H9 (cell line): ENCODE results near the gene CDC5L. TPM values are rescaled to one million over a fixed set of nuclear protein-coding genes. Genes with fewer than 3 reads are reported as not detected.

ENCODE experiments used
- DNase-seq: peaks from one replicate; pipeline ENCODE4 v3.0.0-alpha.2; 2017
- H2AFZ ChIP-seq: one replicate; pipeline ENCODE4 v1.6.1; 2013; ENCODE audit warnings: mild to moderate bottlenecking, low read length, control low read depth, moderate library complexity
- H2AK5ac ChIP-seq: 2 replicates; pipeline ENCODE4 v1.6.1; 2013; ENCODE audit warnings: low read length, control low read depth, mixed read lengths; ENCODE audit not compliant: insufficient read length
- H2BK120ac ChIP-seq: one replicate; pipeline ENCODE4 v1.6.1; 2013; ENCODE audit warnings: low read depth, mild to moderate bottlenecking, low read length, control low read depth, inconsistent platforms; ENCODE audit not compliant: poor library complexity, severe bottlenecking
- H2BK12ac ChIP-seq: 2 replicates; pipeline ENCODE4 v1.6.1; 2013; ENCODE audit warnings: low read length, control low read depth, mixed read lengths, low read depth; ENCODE audit not compliant: insufficient read length
- H2BK15ac ChIP-seq: 2 replicates; pipeline ENCODE4 v1.6.1; 2013; ENCODE audit warnings: low read depth, low read length, control low read depth
- H2BK20ac ChIP-seq: one replicate; pipeline ENCODE4 v1.6.1; 2013; ENCODE audit warnings: low read depth, mild to moderate bottlenecking, low read length, control low read depth, inconsistent platforms; ENCODE audit not compliant: poor library complexity, severe bottlenecking
- H2BK5ac ChIP-seq: 2 replicates; pipeline ENCODE4 v1.6.1; 2013; ENCODE audit warnings: low read length, control low read depth, mixed read lengths; ENCODE audit not compliant: insufficient read length
- H3K14ac ChIP-seq: 2 replicates; pipeline ENCODE4 v1.6.1; 2013; ENCODE audit warnings: low read length, control low read depth; ENCODE audit not compliant: insufficient read depth
- H3K18ac ChIP-seq: 2 replicates; pipeline ENCODE4 v1.6.1; 2013; ENCODE audit warnings: low read depth, mild to moderate bottlenecking, mixed read lengths, low read length, control low read depth; ENCODE audit not compliant: insufficient read length
- H3K23ac ChIP-seq: 2 replicates; pipeline ENCODE4 v1.6.1; 2013; ENCODE audit warnings: low read length, control low read depth, mixed read lengths, low read depth; ENCODE audit not compliant: insufficient read length
- H3K23me2 ChIP-seq: 2 replicates; pipeline ENCODE4 v1.6.1; 2013; ENCODE audit warnings: low read depth, mild to moderate bottlenecking, mixed read lengths, low read length, control low read depth; ENCODE audit not compliant: insufficient read length, poor library complexity, severe bottlenecking
- H3K27ac ChIP-seq: 2 replicates; pipeline ENCODE4 v1.5.1; 2013; ENCODE audit warnings: low read length, control low read depth, mixed read lengths, low read depth; ENCODE audit not compliant: insufficient read length
- H3K27me3 ChIP-seq: 2 replicates; pipeline ENCODE4 v1.6.1; 2013; ENCODE audit warnings: low read length, control low read depth, inconsistent platforms; ENCODE audit not compliant: insufficient read depth
- H3K4ac ChIP-seq: 2 replicates; pipeline ENCODE4 v1.6.1; 2013; ENCODE audit warnings: low read depth, mild to moderate bottlenecking, control low read depth, inconsistent platforms, low read length, moderate library complexity
- H3K4me1 ChIP-seq: 2 replicates; pipeline ENCODE4 v1.6.1; 2013; ENCODE audit warnings: low read length, control low read depth, inconsistent platforms; ENCODE audit not compliant: insufficient read depth
- H3K4me2 ChIP-seq: 2 replicates; pipeline ENCODE4 v1.6.1; 2013; ENCODE audit warnings: low read length, control low read depth, mixed read lengths; ENCODE audit not compliant: insufficient read length, insufficient read depth
- H3K56ac ChIP-seq: 2 replicates; pipeline ENCODE4 v1.6.1; 2013; ENCODE audit warnings: low read depth, mild to moderate bottlenecking, mixed read lengths, low read length, control low read depth; ENCODE audit not compliant: insufficient read length
- H3K79me1 ChIP-seq: 2 replicates; pipeline ENCODE4 v1.6.1; 2013; ENCODE audit warnings: low read depth, mild to moderate bottlenecking, moderate library complexity, low read length, control low read depth, inconsistent platforms; ENCODE audit not compliant: insufficient read depth, poor library complexity, severe bottlenecking
- H3K79me2 ChIP-seq: 2 replicates; pipeline ENCODE4 v1.6.1; 2013; ENCODE audit warnings: low read length, control low read depth, inconsistent platforms; ENCODE audit not compliant: insufficient read depth
- H3K9ac ChIP-seq: 2 replicates; pipeline ENCODE4 v1.6.1; 2013; ENCODE audit warnings: low read length, control low read depth, mixed read lengths; ENCODE audit not compliant: insufficient read length; ENCODE audit errors: extremely low read depth
- H3K9me3 ChIP-seq: one replicate; pipeline ENCODE4 v1.6.1; 2013; ENCODE audit warnings: low read depth, low read length, inconsistent platforms; ENCODE audit not compliant: control insufficient read depth
- H3T11ph ChIP-seq: one replicate; pipeline ENCODE4 v1.6.1; 2013; ENCODE audit warnings: mild to moderate bottlenecking, low read length, control low read depth, inconsistent platforms
- H4K20me1 ChIP-seq: one replicate; pipeline ENCODE4 v1.6.1; 2013; ENCODE audit not compliant: control insufficient read depth, insufficient read length, insufficient read depth
- H4K5ac ChIP-seq: 2 replicates; pipeline ENCODE4 v1.6.1; 2013; ENCODE audit warnings: low read depth, mild to moderate bottlenecking, mixed read lengths, low read length, control low read depth; ENCODE audit not compliant: insufficient read length
- H4K8ac ChIP-seq: replicated peaks from 2 replicates; pipeline ENCODE4 v1.6.1; 2013; ENCODE audit warnings: low read length, control low read depth, mixed read lengths, low read depth; ENCODE audit not compliant: insufficient read length
- H4K91ac ChIP-seq: 2 replicates; pipeline ENCODE4 v1.6.1; 2013; ENCODE audit warnings: low read depth, mild to moderate bottlenecking, moderate library complexity, mixed read lengths, low read length, control low read depth; ENCODE audit not compliant: insufficient read length
- H3K27ac Mint-ChIP-seq, 3 experiments: 2 replicates in 2 of 3; 3 replicates in 1 of 3; pipeline ENCODE4 v1.8.0; 2020 to 2021; ENCODE audit warnings: mixed read lengths in 3 of 3, mild to moderate bottlenecking in 1 of 3, moderate library complexity in 1 of 3
- H3K27me3 Mint-ChIP-seq: 2 replicates; pipeline ENCODE4 v1.8.0; 2021; ENCODE audit warnings: low read depth, mild to moderate bottlenecking, moderate library complexity, mixed read lengths
- H3K36me3 Mint-ChIP-seq, 3 experiments: 2 replicates in 2 of 3; 3 replicates in 1 of 3; pipeline ENCODE4 v1.8.0; 2020 to 2021; ENCODE audit warnings: low read depth in 3 of 3, mixed read lengths in 3 of 3; ENCODE audit not compliant: insufficient read depth in 1 of 3
- H3K4me1 Mint-ChIP-seq, 2 experiments: 2 replicates each; pipeline ENCODE4 v1.8.0; 2020; ENCODE audit warnings: mixed read lengths in 2 of 2
- H3K4me3 Mint-ChIP-seq, 2 experiments: 2 replicates in 1 of 2; 3 replicates in 1 of 2; pipeline ENCODE4 v1.8.0; 2020 to 2021; ENCODE audit warnings: mild to moderate bottlenecking in 2 of 2, mixed read lengths in 2 of 2, moderate library complexity in 1 of 2
- H3K9me3 Mint-ChIP-seq, 2 experiments: 2 replicates in 1 of 2; 3 replicates in 1 of 2; pipeline ENCODE4 v1.8.0; 2020; ENCODE audit warnings: mild to moderate bottlenecking in 2 of 2, mixed read lengths in 2 of 2, moderate library complexity in 1 of 2
- CTCF ChIP-seq: fragments of 200-600 bp; sonication (generic); conservative IDR thresholded peaks from 3 replicates; pipeline ENCODE4 v1.8.0; 2021; ENCODE audit warnings: antibody characterized with exemption, mild to moderate bottlenecking
- WGBS: extraction: QIAGEN DNeasy Blood & Tissue Kit; methylation state at CpG from one replicate; pipeline ENCODE4 v1.1.7; 2013; ENCODE audit warnings: missing lambda C conversion rate, low lambda C conversion rate, mixed read lengths; ENCODE audit not compliant: insufficient read length; ENCODE audit errors: extremely low coverage; 5-methylcytosine and 5-hydroxymethylcytosine counted together
- total RNA-seq: library from RNA; stranded (reverse); gene quantifications from 2 replicates; pipeline ENCODE4 v1.2.1, GENCODE V29; 2021

The CDC5L gene
- total RNA-seq, 1 experiment from 2014 or later: 34.3 TPM

GRCh38 chr6:44478158-44478557 is 90.7 kb downstream of the CDC5L start:
- no peaks in the 10 kb centered on the region for H3K79me2 ChIP-seq
- H3K23me2 ChIP-seq: no peaks in the 10 kb centered on the region
- H3K4ac ChIP-seq: no peak overlapping the region
- no peaks in the 10 kb centered on the region for H3K9me3 ChIP-seq
- peaks cover 4% of the 10 kb centered on the region; the same call in 1 of the 2 replicates for H3K27me3 Mint-ChIP-seq
- H3K27me3 ChIP-seq: no peaks in the 10 kb centered on the region
- no peak for TF ChIP-seq CTCF
- H3T11ph ChIP-seq: no peak overlapping the region
- no peak overlapping the region for H2BK5ac ChIP-seq
- H2BK120ac ChIP-seq: no peak overlapping the region
- no peak overlapping the region for H3K27ac ChIP-seq
- no CpG with 5 or more reads among the region's 3 CpGs for WGBS
- no peak overlapping the region for H3K9ac ChIP-seq
- H3K23ac ChIP-seq: no peak overlapping the region
- H3K4me2 ChIP-seq: no peak overlapping the region
- no peaks in the 10 kb centered on the region for H4K20me1 ChIP-seq
- H3K36me3 Mint-ChIP-seq: no peaks in the 10 kb centered on the region
- H2AK5ac ChIP-seq: no peak overlapping the region
- no peak overlapping the region for H2BK20ac ChIP-seq
- DNase-seq: no peak
- H4K5ac ChIP-seq: no peak overlapping the region
- no peak overlapping the region for H4K91ac ChIP-seq
- H2AFZ ChIP-seq: no peak overlapping the region
- no peaks in the 10 kb centered on the region for H3K79me1 ChIP-seq
- no peak overlapping the region for H2BK12ac ChIP-seq
- no peak overlapping the region for H3K14ac ChIP-seq
- H3K9me3 Mint-ChIP-seq: no peaks in the 10 kb centered on the region; a peak in 1 of 5 replicates
- no peak overlapping the region for H3K56ac ChIP-seq
- H3K27ac Mint-ChIP-seq: no peak overlapping the region
- no peak overlapping the region for H2BK15ac ChIP-seq
- peaks cover 2% of the 10 kb centered on the region; the same call in 1 of the 2 replicates for H3K4me1 ChIP-seq
- H4K8ac ChIP-seq: no peak overlapping the region
- no peak overlapping the region for H3K4me3 Mint-ChIP-seq
- peaks cover 13 to 27% of the 10 kb centered on the region in 2 experiments for H3K4me1 Mint-ChIP-seq
- H3K18ac ChIP-seq: no peak overlapping the region
